Heart right ventricle (tissue), 16 donors: ENCODE data around the gene GRIA1. TPM values are rescaled to one million over a fixed set of nuclear protein-coding genes. Genes with fewer than 3 reads are reported as not detected.

Source experiments
- ATAC-seq, 8 donors: fragments of 200-7000 bp; cut with Tn5 transposase; one replicate each; pipeline ENCODE4 v1.9.1; 2020; ENCODE audit warnings: mild to moderate bottlenecking in 8 of 8, moderate library complexity in 8 of 8, moderate number of reproducible peaks in 1 of 8
- DNase-seq, 2 donors: peaks; one replicate each; pipeline ENCODE4 v3.0.0-alpha.2; 2020
- H3K27ac ChIP-seq, 10 donors: fragments of 200-600 bp; sonication (generic) in 2 of 10; one replicate each; pipeline versions ENCODE4 v1.5.0 to v1.8.0; 2020 to 2022; ENCODE audit warnings: mild to moderate bottlenecking in 3 of 10
- H3K27me3 ChIP-seq, 7 donors: fragments of 200-600 bp; one replicate each; pipeline ENCODE4 v1.8.0; 2021 to 2022; ENCODE audit warnings: mild to moderate bottlenecking in 2 of 7
- H3K36me3 ChIP-seq, 9 donors: fragments of 200-600 bp; sonication (generic) in 1 of 9; one replicate each; pipeline versions ENCODE4 v1.5.0 to v1.8.0; 2020 to 2022; ENCODE audit warnings: mild to moderate bottlenecking in 2 of 9
- H3K4me1 ChIP-seq, 9 donors: fragments of 200-600 bp; sonication (generic) in 1 of 9; one replicate each; pipeline versions ENCODE4 v1.5.0 to v1.8.0; 2020 to 2022; ENCODE audit warnings: mild to moderate bottlenecking in 4 of 9
- H3K4me3 ChIP-seq, 10 donors: fragments of 200-600 bp; sonication (generic) in 2 of 10; one replicate each; pipeline versions ENCODE4 v1.5.0 to v1.8.0; 2020 to 2022; ENCODE audit warnings: mild to moderate bottlenecking in 7 of 10, moderate library complexity in 2 of 10
- H3K9me3 ChIP-seq, 11 donors: fragments of 200-600 bp in 10 of 11; sonication (generic) in 2 of 11; one replicate each; pipeline versions ENCODE4 v1.5.0 to v1.8.0; 2013 to 2022; ENCODE audit warnings: mild to moderate bottlenecking in 2 of 11, control low read depth in 1 of 11, moderate library complexity in 1 of 11
- CTCF ChIP-seq, 9 donors: fragments of 200-600 bp; sonication (generic) in 2 of 9; IDR thresholded peaks; one replicate each; pipeline versions ENCODE4 v1.5.0 to v1.8.0; 2021 to 2022; ENCODE audit warnings: antibody characterized with exemption in 9 of 9, mild to moderate bottlenecking in 5 of 9, moderate library complexity in 1 of 9
- WGBS, 2 donors: extraction: QIAGEN DNeasy Blood & Tissue Kit; methylation state at CpG; one replicate each; pipeline ENCODE4 v1.1.7; 2013; ENCODE audit warnings: inconsistent platforms in 1 of 2; 5-methylcytosine and 5-hydroxymethylcytosine counted together
- intact Hi-C, 10 donors: fragments of 100-400 bp; cut with DNase I; formaldehyde crosslinking; loops; one replicate each; pipeline versions ENCODE4 v1.11.1 to v1.14.2; 2022
- polyA plus RNA-seq, 2 donors: library from polyadenylated mRNA; stranded (reverse); fragments of 200-250 nt; gene quantifications; one replicate each; pipeline ENCODE4 v1.2.3, GENCODE V29; 2013
- total RNA-seq, 10 donors: library from RNA; stranded (reverse); fragmentation: NEBNext Ultra II Directional in 3 of 10; extraction: Animal tissue kit (Norgen Biotek cat#: 25700) in 3 of 10; gene quantifications; one replicate each; pipeline versions ENCODE4 v1.2.1 to v1.2.4, GENCODE V29; 2021 to 2023
- donor health status: Arrhythmogenic right ventricular cardiomyopathy.
- donor health status: ischemic (EF 13 %, LVEDD 7.1; RV severe dilation, severe dysfunction).
- donor health status: healthy with polysubstance abuse.
- donor health status: DM: no; HTN: yes; CAD: no.
- donor health status: DM: no; HTN: no; CAD: no.
- donor health status: ischemic (EF 25% LVEDD 6.9; RV normal size, moderate dysfunction).
- donor health status: ischemic (EF 25% LVEDD 5.7; RV mildly dilated, moderate dysfunction).
- donor health status: healthy.
- donor health status: DM: yes; HTN: yes; CAD: no.
- donor health status: Ischemic cardiomyopathy.
- donor health status: ischemic (EF 35%, LVEDD 5.7; RV mildly dilated, moderate dysfunction).
- donor health status: nonischemic (EF 11% LVEDD 7.7; RV severe dilation, severe dysfunction).
- donor health status: DM: yes; HTN: yes; CAD: no.
- donor health status: PGD.
- donor health status: ischemic (EF 29% LVEDD 5.4; RV normal size, mild dysfunction).
- donor health status: nonischemic (EF 23%, LVEDD 6.1; RV moderate dilation, normal function).

GRIA1 gene
- total and polyA plus RNA-seq, 12 donors, result 0.04 to 0.49 (median 0.23) TPM; not detected in 3

- Histone ChIP-seq H3K36me3 (no peaks in the 10 kb centered on the region), H3K4me1 (no peaks in the 10 kb centered on the region), H3K27ac (no peak overlapping the region), H3K9me3 (peaks cover 0 to 11% (median 0%) of the 10 kb centered on the region in 11 donors), H3K4me3 (no peak overlapping the region), H3K27me3 (peaks cover 0 to 6% (median 0%) of the 10 kb centered on the region in 7 donors)
- 42 to 49% methylated on average over 4 of the region's 4 CpGs for WGBS, 2 donors
- intact Hi-C loops, result no loop called here
- TF ChIP-seq CTCF (IDR thresholded peaks at IDR 0.05), result no peak
- DNase-seq (no peak), ATAC-seq (no peak)
Measured at GRCh38 chr5:153470736-153471135, 19.7 kb upstream of the GRIA1 start.

GRCh38 chr5:153476767-153477166 is 13.7 kb upstream of the GRIA1 start:
- ATAC-seq, result no peak
- intact Hi-C loops, result no loop called here
- 36 to 57% methylated on average over 1 of the region's 1 CpG for WGBS, 2 donors

GRCh38 chr5:153480401-153480800 is 10.1 kb upstream of the GRIA1 start:
- no peak overlapping the region for H3K4me3 ChIP-seq
- no peak for DNase-seq
- intact Hi-C loops, result loop anchor here in 1 of 10 donors (10.0 kb wide), 1 partner anchor 926 kb away; no protein-coding TSS in a partner anchor
- H3K27me3 ChIP-seq, result peaks cover 0 to 9% (median 0%) of the 10 kb centered on the region in 7 donors
- peak in 1 of 8 donors; percentile 20 for ATAC-seq
- no peaks in the 10 kb centered on the region for H3K36me3 ChIP-seq
- TF ChIP-seq CTCF (IDR thresholded peaks at IDR 0.05), result no peak
- H3K9me3 ChIP-seq, result no peaks in the 10 kb centered on the region
- H3K4me1 ChIP-seq, result peaks cover 0 to 3% (median 0%) of the 10 kb centered on the region in 9 donors
- no peak overlapping the region for H3K27ac ChIP-seq

More at GRCh38 chr5:153476767-153477166, 13.7 kb upstream of the GRIA1 start:
- Histone ChIP-seq H3K27ac (no peak overlapping the region), H3K36me3 (no peaks in the 10 kb centered on the region), H3K4me3 (no peak overlapping the region), H3K4me1 (peaks cover 0 to 3% (median 0%) of the 10 kb centered on the region in 9 donors), H3K9me3 (peaks cover 0 to 11% (median 0%) of the 10 kb centered on the region in 11 donors), H3K27me3 (peaks cover 0 to 7% (median 0%) of the 10 kb centered on the region in 7 donors)
- DNase-seq, result no peak
- no peak for TF ChIP-seq CTCF (IDR thresholded peaks at IDR 0.05)

GRCh38 chr5:153483482-153483881 is 7.0 kb upstream of the GRIA1 start:
- no peaks in the 10 kb centered on the region for H3K9me3 ChIP-seq
- H3K27ac ChIP-seq, result no peak overlapping the region
- TF ChIP-seq CTCF (IDR thresholded peaks at IDR 0.05), result no peak
- H3K4me1 ChIP-seq, result peaks cover 0 to 3% (median 0%) of the 10 kb centered on the region in 9 donors
- 83 to 93% methylated on average over 4 of the region's 4 CpGs for WGBS, 2 donors
- H3K36me3 ChIP-seq, result no peaks in the 10 kb centered on the region
- intact Hi-C loops, result loop anchor here in 1 of 10 donors (10.0 kb wide), 1 partner anchor 929 kb away; no protein-coding TSS in a partner anchor
- DNase-seq, result no peak
- peaks cover 0 to 4% (median 0%) of the 10 kb centered on the region in 7 donors for H3K27me3 ChIP-seq
- H3K4me3 ChIP-seq, result no peak overlapping the region
- ATAC-seq, result no peak
